ENCODE results near the gene PRX. TPM values are rescaled to one million over a fixed set of nuclear protein-coding genes. Genes with fewer than 3 reads are reported as not detected.

PRX gene
- total RNA-seq, 6 experiments from 2014 or later = 0.37 to 0.99 (median 0.60) TPM

DNA sequence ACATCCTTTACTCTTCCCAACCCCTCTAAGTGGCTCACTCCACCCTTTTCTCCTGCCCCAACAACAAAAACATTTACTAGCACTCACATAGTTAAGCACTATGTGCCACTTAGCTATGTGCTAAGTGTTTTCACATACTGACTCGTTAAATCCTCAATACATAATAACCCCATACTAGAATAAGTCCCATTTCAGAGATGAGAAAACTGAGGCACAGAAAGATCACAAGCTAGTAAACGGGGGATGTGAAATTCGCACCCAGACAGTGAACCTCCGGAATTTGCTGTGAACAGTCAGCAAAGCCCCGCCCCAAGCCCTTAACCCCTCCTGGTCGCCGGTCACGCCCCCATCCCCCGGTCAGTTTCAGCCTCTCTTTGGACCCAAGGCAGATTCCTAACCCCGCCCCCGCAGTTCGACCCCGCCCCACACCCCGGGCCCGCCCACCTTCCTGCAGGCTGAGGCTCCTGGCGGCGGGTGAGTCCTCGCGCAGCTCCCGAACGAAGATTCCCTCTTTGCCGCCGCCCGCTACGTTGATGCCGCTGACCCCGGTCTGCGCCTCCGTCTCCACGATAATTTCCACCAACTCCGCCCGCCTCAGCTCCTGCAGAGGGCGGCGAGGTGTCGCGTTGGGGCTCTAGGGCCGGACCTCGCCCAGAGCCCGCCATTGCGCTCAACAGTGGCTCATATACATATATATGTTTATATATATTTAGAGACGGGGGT lies 9.8 kb downstream of the PRX start:
- Histone ChIP-seq H3K4me3 (peak overlapping the region; percentile 52 to 62 (median 62)), H3K27me3 (no peaks in the 10 kb centered on the region), H3K4me1 (no peaks in the 10 kb centered on the region), H3K36me3 (no peaks in the 10 kb centered on the region), H3K27ac (peak overlapping the region; percentile 19 to 54 (median 49)), H3K9me3 (no peaks in the 10 kb centered on the region)
- DNase-seq (peak; percentile 93 to 96 (median 94)), ATAC-seq (peak; percentile 94 to 96 (median 94))
- intact Hi-C loops (cut with DNase I) = no loop called here
- TF ChIP-seq, protein P1, sequence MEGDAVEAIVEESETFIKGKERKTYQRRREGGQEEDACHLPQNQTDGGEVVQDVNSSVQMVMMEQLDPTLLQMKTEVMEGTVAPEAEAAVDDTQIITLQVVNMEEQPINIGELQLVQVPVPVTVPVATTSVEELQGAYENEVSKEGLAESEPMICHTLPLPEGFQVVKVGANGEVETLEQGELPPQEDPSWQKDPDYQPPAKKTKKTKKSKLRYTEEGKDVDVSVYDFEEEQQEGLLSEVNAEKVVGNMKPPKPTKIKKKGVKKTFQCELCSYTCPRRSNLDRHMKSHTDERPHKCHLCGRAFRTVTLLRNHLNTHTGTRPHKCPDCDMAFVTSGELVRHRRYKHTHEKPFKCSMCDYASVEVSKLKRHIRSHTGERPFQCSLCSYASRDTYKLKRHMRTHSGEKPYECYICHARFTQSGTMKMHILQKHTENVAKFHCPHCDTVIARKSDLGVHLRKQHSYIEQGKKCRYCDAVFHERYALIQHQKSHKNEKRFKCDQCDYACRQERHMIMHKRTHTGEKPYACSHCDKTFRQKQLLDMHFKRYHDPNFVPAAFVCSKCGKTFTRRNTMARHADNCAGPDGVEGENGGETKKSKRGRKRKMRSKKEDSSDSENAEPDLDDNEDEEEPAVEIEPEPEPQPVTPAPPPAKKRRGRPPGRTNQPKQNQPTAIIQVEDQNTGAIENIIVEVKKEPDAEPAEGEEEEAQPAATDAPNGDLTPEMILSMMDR (IDR thresholded peaks at IDR 0.05) = peak in 1 of 4 donors; percentile 10
- no peak for TF ChIP-seq POLR2A (IDR thresholded peaks at IDR 0.05)
- 0% methylated on average over 14 of the region's 41 CpGs for WGBS (ENCODE audit: insufficient coverage, low coverage, low lambda C conversion rate, missing lambda C conversion rate)

GRCh38 chr19:40400559-40400958 lies 12.6 kb downstream of the PRX start:
- no peaks in the 10 kb centered on the region for H3K27me3 ChIP-seq
- ATAC-seq (no peak), DNase-seq (no peak)
- H3K4me3 ChIP-seq = no peak overlapping the region
- 64% methylated on average over 3 of the region's 3 CpGs for WGBS (ENCODE audit: insufficient coverage, low coverage, low lambda C conversion rate, missing lambda C conversion rate)
- H3K36me3 ChIP-seq = no peaks in the 10 kb centered on the region
- intact Hi-C loops (cut with DNase I) = no loop called here
- no peaks in the 10 kb centered on the region for H3K9me3 ChIP-seq
- no peaks in the 10 kb centered on the region for H3K4me1 ChIP-seq
- H3K27ac ChIP-seq = no peak overlapping the region
- TF ChIP-seq POLR2A (IDR thresholded peaks at IDR 0.05) = no peak
- TF ChIP-seq, protein P1 (IDR thresholded peaks at IDR 0.05) = no peak

- Histone ChIP-seq H3K9me3 (no peaks in the 10 kb centered on the region), H3K36me3 (no peaks in the 10 kb centered on the region), H3K4me3 (no peak overlapping the region), H3K4me1 (no peaks in the 10 kb centered on the region), H3K27ac (no peak overlapping the region), H3K27me3 (no peaks in the 10 kb centered on the region)
- 58% methylated on average over 18 of the region's 49 CpGs for WGBS (ENCODE audit: insufficient coverage, low coverage, low lambda C conversion rate, missing lambda C conversion rate)
- intact Hi-C loops (cut with DNase I) = no loop called here
- no peak for DNase-seq
- peak in 2 of 4 donors; percentile 9 to 18 for ATAC-seq
- TF ChIP-seq POLR2A (IDR thresholded peaks at IDR 0.05) = no peak
- TF ChIP-seq, protein P1 (IDR thresholded peaks at IDR 0.05) = no peak
Observed at GRCh38 chr19:40398417-40399131, 14.6 kb downstream of the PRX start.

DNA sequence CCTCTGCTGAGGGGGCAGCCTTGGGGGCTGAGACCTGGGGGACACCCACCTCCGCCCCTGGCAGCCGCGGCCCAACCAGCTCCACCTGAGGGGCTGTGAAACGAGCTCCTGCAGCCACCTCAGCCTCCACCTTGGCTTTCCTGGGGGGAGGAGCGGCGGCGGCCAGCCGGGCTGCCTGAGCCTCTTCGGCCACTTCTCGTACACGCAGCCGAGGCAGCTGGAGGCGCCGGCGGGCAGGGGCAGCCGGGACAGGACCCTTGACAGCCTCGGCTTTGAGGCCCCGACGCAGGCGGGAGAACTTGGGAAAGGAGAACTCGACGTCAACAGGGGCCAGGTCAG lies 15.6 kb downstream of the PRX start:
- intact Hi-C loops (cut with DNase I) = no loop called here
- DNase-seq = no peak
- TF ChIP-seq, protein P1 (IDR thresholded peaks at IDR 0.05) = no peak
- no peak for TF ChIP-seq POLR2A (IDR thresholded peaks at IDR 0.05)

More for the DNA sequence above, 15.6 kb downstream of the PRX start:
- Histone ChIP-seq H3K9me3 (no peaks in the 10 kb centered on the region), H3K27me3 (no peaks in the 10 kb centered on the region), H3K27ac (no peak overlapping the region), H3K4me3 (no peak overlapping the region), H3K36me3 (no peaks in the 10 kb centered on the region), H3K4me1 (no peaks in the 10 kb centered on the region)
- 90% methylated on average over 2 of the region's 22 CpGs for WGBS (ENCODE audit: insufficient coverage, low coverage, low lambda C conversion rate, missing lambda C conversion rate)
- no peak for ATAC-seq
